Stomach (tissue), 4 donors: Measurements from ENCODE around the gene INPP4B.

Experiments
- CTCF ChIP-seq, 7 experiments: fragments of 450-650 bp in 4 of 7; fragments of 200-600 bp in 3 of 7; sonication (generic) in 3 of 7; IDR thresholded peaks; one replicate each; pipeline ENCODE4 v1.5.1; 2016 to 2019; ENCODE audit warnings: antibody characterized with exemption in 7 of 7, control low read depth in 2 of 7, mild to moderate bottlenecking in 1 of 7
- POLR2A ChIP-seq, 4 donors: fragments of 450-650 bp; IDR thresholded peaks; one replicate each; pipeline ENCODE4 v1.6.1; 2016; ENCODE audit warnings: antibody characterized with exemption in 4 of 4, control low read depth in 2 of 4, mild to moderate bottlenecking in 1 of 4, moderate library complexity in 1 of 4

GRCh38 chr4:142091691-142092182 is 754.4 kb downstream of the INPP4B start:
- TF ChIP-seq POLR2A (IDR thresholded peaks at IDR 0.05): no peak
- TF ChIP-seq CTCF (IDR thresholded peaks at IDR 0.05): no peak
